ENCODE data around the gene NCOA6. TPM values are rescaled to one million over a fixed set of nuclear protein-coding genes. Genes with fewer than 3 reads are reported as not detected.
"Not testable (repeated sequence)": the region's sequence is repeated elsewhere in the genome, so short reads cannot be mapped to it uniquely, and the experiment has no call there.

The NCOA6 gene
- total RNA-seq, 1 donor, result 11.3 TPM

- H3K4me3 ChIP-seq (ENCODE audit: low read depth, low read length), result no peak overlapping the region
- DNase-seq (ENCODE audit: low read depth), result no peak
- TF ChIP-seq CTCF (IDR thresholded peaks at IDR 0.05; ENCODE audit: insufficient read depth, low read length), result no peak
These were observed 7.7 kb downstream of the NCOA6 start for GRCh38 chr20:34817801-34818200.

- no peak for TF ChIP-seq CTCF (IDR thresholded peaks at IDR 0.05; ENCODE audit: insufficient read depth, low read length)
- DNase-seq (ENCODE audit: low read depth), result no peak
- no peak overlapping the region for H3K4me3 ChIP-seq (ENCODE audit: low read depth, low read length)
These were observed 8.4 kb downstream of the NCOA6 start for GRCh38 chr20:34817072-34817471.

GRCh38 chr20:34815636-34816035, 9.8 kb downstream of the NCOA6 start:
- no peak overlapping the region for H3K4me3 ChIP-seq (ENCODE audit: low read depth, low read length)
- TF ChIP-seq CTCF (IDR thresholded peaks at IDR 0.05; ENCODE audit: insufficient read depth, low read length), result no peak
- DNase-seq (ENCODE audit: low read depth), result peak; percentile 15

- no peak for TF ChIP-seq CTCF (IDR thresholded peaks at IDR 0.05; ENCODE audit: insufficient read depth, low read length)
- H3K4me3 ChIP-seq (ENCODE audit: low read depth, low read length), result no peak overlapping the region
- DNase-seq (ENCODE audit: low read depth), result no peak
These were observed 16.9 kb downstream of the NCOA6 start for GRCh38 chr20:34808583-34808982.

- H3K4me3 ChIP-seq (ENCODE audit: low read depth, low read length); DNase-seq (ENCODE audit: low read depth): not testable (repeated sequence)
These were observed 17.4 kb downstream of the NCOA6 start for GRCh38 chr20:34807944-34808465.

GRCh38 chr20:34806255-34806654, 19.2 kb downstream of the NCOA6 start:
- no peak for DNase-seq (ENCODE audit: low read depth)
- no peak overlapping the region for H3K4me3 ChIP-seq (ENCODE audit: low read depth, low read length)
- TF ChIP-seq CTCF (IDR thresholded peaks at IDR 0.05; ENCODE audit: insufficient read depth, low read length), result no peak

- H3K4me3 ChIP-seq (ENCODE audit: low read depth, low read length), result no peak overlapping the region
- TF ChIP-seq CTCF (IDR thresholded peaks at IDR 0.05; ENCODE audit: insufficient read depth, low read length), result no peak
- DNase-seq (ENCODE audit: low read depth), result no peak
These were observed 26.6 kb downstream of the NCOA6 start for GRCh38 chr20:34798871-34799270.
